Measurements from ENCODE around the gene ZDHHC24.

GRCh38 chr11:66541892-66542291, 4.0 kb downstream of the ZDHHC24 start:
- TF ChIP-seq CTCF (IDR thresholded peaks at IDR 0.05) = no peak
- TF ChIP-seq POLR2A (IDR thresholded peaks at IDR 0.05) = no peak
